ENCODE data around the gene CPSF4L. TPM values are rescaled to one million over a fixed set of nuclear protein-coding genes. Genes with fewer than 3 reads are reported as not detected.
"Not testable (repeated sequence)": the region's sequence is repeated elsewhere in the genome, so short reads cannot be mapped to it uniquely, and the experiment has no call there.

CPSF4L gene, protein sequence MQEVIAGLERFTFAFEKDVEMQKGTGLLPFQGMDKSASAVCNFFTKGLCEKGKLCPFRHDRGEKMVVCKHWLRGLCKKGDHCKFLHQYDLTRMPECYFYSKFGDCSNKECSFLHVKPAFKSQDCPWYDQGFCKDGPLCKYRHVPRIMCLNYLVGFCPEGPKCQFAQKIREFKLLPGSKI
- not detected for polyA plus RNA-seq (2013, experiment 1 of 2)
- not detected for polyA plus RNA-seq (2013, experiment 2 of 2)

DNA sequence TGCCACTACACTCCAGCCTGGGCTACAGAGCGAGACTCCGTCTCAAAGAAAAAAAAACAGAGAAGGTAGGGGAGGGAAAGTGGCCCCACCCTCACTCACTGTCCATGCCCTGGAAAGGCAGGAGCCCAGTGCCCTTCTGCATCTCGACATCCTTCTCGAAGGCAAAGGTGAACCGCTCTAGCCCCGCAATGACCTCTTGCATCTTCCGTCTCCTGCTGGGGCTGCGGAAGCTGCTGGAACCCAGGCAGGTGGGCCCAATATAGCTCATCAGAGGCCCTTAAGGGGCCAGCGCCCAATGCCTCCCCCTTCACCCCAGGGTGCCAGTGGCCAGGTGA, at the start of gene CPSF4L:
Gene CPSF4L (minus strand): TSS at position 264 of the 335 bp plus-strand sequence. CDS start 62 bp downstream, at position 202.
- Histone ChIP-seq H3K9me3 (ENCODE audit: control insufficient read depth, low read length) (no peaks in the 10 kb centered on the region), H2BK120ac (ENCODE audit: low read depth, low read length) (no peak within 1 kb of the TSS), H3K4me1 (ENCODE audit: control insufficient read depth, insufficient read depth, low read depth, low read length) (peaks cover 14% of the 10 kb centered on the region), H4K8ac (ENCODE audit: low read length) (peak within 1 kb of the TSS; percentile 51), H2BK15ac (ENCODE audit: low read depth, poor library complexity, severe bottlenecking) (no peak within 1 kb of the TSS), H2AK5ac (ENCODE audit: low read length, severe bottlenecking) (no peak within 1 kb of the TSS), H4K91ac (ENCODE audit: low read length) (no peak within 1 kb of the TSS), H3K27ac (ENCODE audit: low read length, poor library complexity, severe bottlenecking) (no peak within 1 kb of the TSS), H3K36me3 (ENCODE audit: control insufficient read depth in 1 of 2, insufficient read depth in 2 of 2, low read depth in 1 of 2, low read length in 2 of 2) (no peaks in the 10 kb centered on the region), H3K9ac (ENCODE audit: low read length) (no peak within 1 kb of the TSS), H3K18ac (ENCODE audit: low read depth in 1 of 2, low read length in 2 of 2) (no peak within 1 kb of the TSS), H3K79me1 (replicated peaks; ENCODE audit: low read length, poor library complexity, severe bottlenecking) (no peaks in the 10 kb centered on the region), H2BK5ac (ENCODE audit: low read depth, low read length, poor library complexity, severe bottlenecking) (no peak within 1 kb of the TSS), H3K27me3 (ENCODE audit: control insufficient read depth in 1 of 2, insufficient read depth in 1 of 2, low read length in 2 of 2) (peaks cover 0 to 9% of the 10 kb centered on the region in 2 experiments), H2AFZ (ENCODE audit: low read depth, low read length) (no peak within 1 kb of the TSS), H2BK12ac (ENCODE audit: low read length in 2 of 2) (peak within 1 kb of the TSS in 1 of 2 experiments; percentile 15), H3K14ac (ENCODE audit: low read length in 2 of 2) (no peak within 1 kb of the TSS), H3K4ac (ENCODE audit: low read depth in 1 of 2, low read length in 2 of 2) (no peak within 1 kb of the TSS), H3K4me3 (ENCODE audit: insufficient read depth in 1 of 2, low read depth in 1 of 2, low read length in 2 of 2) (no peak within 1 kb of the TSS), H3K4me2 (ENCODE audit: low read length, poor library complexity, severe bottlenecking) (no peak within 1 kb of the TSS), H3K23ac (ENCODE audit: low read length in 2 of 2) (no peak within 1 kb of the TSS)
- 94% methylated on average over 9 of the region's 9 CpGs for WGBS
- DNase-seq, result no peak

DNA sequence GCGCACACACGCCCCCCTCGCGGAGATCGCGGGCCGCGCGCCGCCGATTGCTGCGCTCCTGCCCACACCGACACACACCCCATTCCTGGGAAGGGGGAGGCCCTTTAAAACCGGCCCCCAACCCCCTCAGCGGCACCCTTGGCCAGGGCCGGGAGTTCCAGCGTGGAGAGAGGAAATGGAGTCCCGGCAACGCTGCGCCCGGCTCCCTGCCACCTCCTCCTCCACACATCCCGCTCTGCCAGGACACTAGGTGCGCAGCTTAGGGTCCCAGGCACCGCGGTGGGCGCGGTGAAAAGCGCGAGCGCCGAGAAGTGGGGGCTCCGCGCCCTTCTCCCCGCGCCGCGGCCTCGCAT, 49.7 kb upstream of the CPSF4L start:
- Histone ChIP-seq H3K4me3 (ENCODE audit: insufficient read depth in 1 of 2, low read depth in 1 of 2, low read length in 2 of 2) (peak overlapping the region; percentile 71 to 95), H3K4ac (ENCODE audit: low read depth in 1 of 2, low read length in 2 of 2) (peak overlapping the region; percentile 19 to 93), H2BK5ac (ENCODE audit: low read depth, low read length, poor library complexity, severe bottlenecking) (no peak overlapping the region), H3K9ac (ENCODE audit: low read length) (peak overlapping the region; percentile 96), H4K91ac (ENCODE audit: low read length) (no peak overlapping the region), H3K9me3 (ENCODE audit: control insufficient read depth, low read length) (no peaks in the 10 kb centered on the region), H3K4me2 (ENCODE audit: low read length, poor library complexity, severe bottlenecking) (peak overlapping the region; percentile 89), H2AFZ (ENCODE audit: low read depth, low read length) (peak overlapping the region; percentile 72), H3K4me1 (ENCODE audit: control insufficient read depth, insufficient read depth, low read depth, low read length) (peaks cover 26% of the 10 kb centered on the region), H3K14ac (ENCODE audit: low read length in 2 of 2) (peak overlapping the region in 1 of 2 experiments; percentile 57), H3K79me1 (replicated peaks; ENCODE audit: low read length, poor library complexity, severe bottlenecking) (no peaks in the 10 kb centered on the region), H3K27me3 (ENCODE audit: control insufficient read depth in 1 of 2, insufficient read depth in 1 of 2, low read length in 2 of 2) (no peaks in the 10 kb centered on the region), H2AK5ac (ENCODE audit: low read length, severe bottlenecking) (no peak overlapping the region), H3K36me3 (ENCODE audit: control insufficient read depth in 1 of 2, insufficient read depth in 2 of 2, low read depth in 1 of 2, low read length in 2 of 2) (peaks cover 6 to 8% of the 10 kb centered on the region in 2 experiments), H2BK120ac (ENCODE audit: low read depth, low read length) (no peak overlapping the region), H3K23ac (ENCODE audit: low read length in 2 of 2) (peak overlapping the region in 1 of 2 experiments; percentile 96), H4K8ac (ENCODE audit: low read length) (no peak overlapping the region), H3K27ac (ENCODE audit: low read length, poor library complexity, severe bottlenecking) (peak overlapping the region; percentile 68), H2BK12ac (ENCODE audit: low read length in 2 of 2) (peak overlapping the region in 1 of 2 experiments; percentile 59), H2BK15ac (ENCODE audit: low read depth, poor library complexity, severe bottlenecking) (peak overlapping the region; percentile 44), H3K18ac (ENCODE audit: low read depth in 1 of 2, low read length in 2 of 2) (peak overlapping the region; percentile 69 to 97)
- no peak for DNase-seq
- under 1% methylated on average over 36 of the region's 38 CpGs for WGBS

DNA sequence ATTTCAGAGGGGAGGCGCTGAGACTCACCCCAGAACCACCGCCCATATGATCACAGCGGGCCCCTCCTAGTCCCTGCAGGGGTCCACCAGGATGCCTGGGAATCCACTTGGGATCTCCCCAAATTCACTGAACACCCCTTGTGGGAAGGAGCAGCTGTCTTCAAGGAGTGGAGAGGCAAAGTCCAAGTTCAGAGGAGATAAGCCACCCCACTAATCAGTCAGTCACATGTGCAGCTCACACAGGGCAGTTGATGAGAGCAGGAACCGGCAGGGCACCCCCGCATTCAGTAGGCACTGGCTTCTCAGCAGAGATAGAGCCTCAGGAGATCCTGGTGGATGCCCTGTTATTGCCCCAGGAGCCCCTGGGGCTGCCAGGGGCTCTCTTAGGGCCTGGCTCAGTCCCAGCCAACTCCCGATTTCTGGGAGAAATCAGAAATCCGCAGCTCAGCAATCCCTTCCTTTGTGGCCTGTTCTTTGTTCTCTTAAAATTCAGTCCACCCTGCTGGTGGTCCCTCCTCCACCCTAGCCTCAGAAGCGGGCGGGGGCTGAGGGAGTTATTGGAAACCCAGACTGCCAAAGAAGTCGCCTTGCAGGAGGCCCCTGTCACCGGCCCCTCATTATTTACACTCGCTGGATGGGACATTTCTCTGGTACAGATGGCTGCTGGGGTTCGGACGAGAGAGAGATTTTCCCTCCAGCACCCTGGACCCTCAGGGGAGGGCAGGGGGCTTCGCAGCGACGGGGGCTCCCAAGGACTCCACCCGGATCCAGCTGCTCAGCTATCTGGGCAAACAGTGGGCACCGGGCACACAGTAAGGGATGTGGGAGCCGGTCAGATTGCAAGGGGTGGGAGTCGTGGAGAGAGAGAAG, 48.3 kb upstream of the CPSF4L start:
- H2BK120ac ChIP-seq (ENCODE audit: low read depth, low read length), result peak overlapping the region; percentile 83
- peak overlapping the region; percentile 97 to 98 for H3K4ac ChIP-seq (ENCODE audit: low read depth in 1 of 2, low read length in 2 of 2)
- H3K4me2 ChIP-seq (ENCODE audit: low read length, poor library complexity, severe bottlenecking), result peak overlapping the region; percentile 96
- peak overlapping the region; percentile 94 for H4K91ac ChIP-seq (ENCODE audit: low read length)
- H4K8ac ChIP-seq (ENCODE audit: low read length), result peak overlapping the region; percentile 96
- peaks cover 39% of the 10 kb centered on the region for H3K4me1 ChIP-seq (ENCODE audit: control insufficient read depth, insufficient read depth, low read depth, low read length)
- WGBS, result 5% methylated on average over 18 of the region's 21 CpGs
- H3K18ac ChIP-seq (ENCODE audit: low read depth in 1 of 2, low read length in 2 of 2), result peak overlapping the region; percentile 98 to 99
- no peaks in the 10 kb centered on the region for H3K9me3 ChIP-seq (ENCODE audit: control insufficient read depth, low read length)
- peak overlapping the region; percentile 47 to 95 for H3K14ac ChIP-seq (ENCODE audit: low read length in 2 of 2)
- H2AK5ac ChIP-seq (ENCODE audit: low read length, severe bottlenecking), result peak overlapping the region; percentile 87
- peak overlapping the region; percentile 97 for H3K27ac ChIP-seq (ENCODE audit: low read length, poor library complexity, severe bottlenecking)
- no peaks in the 10 kb centered on the region for H3K27me3 ChIP-seq (ENCODE audit: control insufficient read depth in 1 of 2, insufficient read depth in 1 of 2, low read length in 2 of 2)
- peaks cover 6 to 8% of the 10 kb centered on the region in 2 experiments for H3K36me3 ChIP-seq (ENCODE audit: control insufficient read depth in 1 of 2, insufficient read depth in 2 of 2, low read depth in 1 of 2, low read length in 2 of 2)
- H2BK15ac ChIP-seq (ENCODE audit: low read depth, poor library complexity, severe bottlenecking), result peak overlapping the region; percentile 100
- peak overlapping the region; percentile 96 for H3K9ac ChIP-seq (ENCODE audit: low read length)
- H2AFZ ChIP-seq (ENCODE audit: low read depth, low read length), result no peak overlapping the region
- H3K4me3 ChIP-seq (ENCODE audit: insufficient read depth in 1 of 2, low read depth in 1 of 2, low read length in 2 of 2), result peak overlapping the region; percentile 71 to 95
- peak overlapping the region; percentile 95 for H2BK5ac ChIP-seq (ENCODE audit: low read depth, low read length, poor library complexity, severe bottlenecking)
- no peaks in the 10 kb centered on the region for H3K79me1 ChIP-seq (replicated peaks; ENCODE audit: low read length, poor library complexity, severe bottlenecking)
- peak overlapping the region; percentile 79 to 98 for H2BK12ac ChIP-seq (ENCODE audit: low read length in 2 of 2)
- peak overlapping the region; percentile 54 to 84 for H3K23ac ChIP-seq (ENCODE audit: low read length in 2 of 2)
- DNase-seq, result peak; percentile 44

DNA sequence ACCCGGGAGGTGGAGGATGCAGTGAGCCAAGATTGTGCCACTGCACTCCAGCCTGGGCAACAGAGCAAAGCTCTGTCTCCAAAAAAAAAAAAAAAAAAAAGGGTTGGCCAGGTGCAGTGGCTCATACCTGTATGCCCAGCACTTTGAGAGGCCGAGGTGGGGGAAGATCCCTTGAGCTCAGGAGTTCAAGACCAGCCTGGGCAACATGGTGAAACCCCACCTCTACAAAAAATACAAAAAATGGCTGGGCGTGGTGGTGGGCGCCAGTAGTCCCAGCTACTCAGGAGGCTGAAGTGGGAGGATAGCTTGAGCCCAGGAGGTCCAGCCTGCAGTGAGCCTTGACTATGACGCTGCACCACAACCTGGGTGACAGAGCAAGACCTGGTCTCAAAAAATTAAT, 47.3 kb upstream of the CPSF4L start:
- H2BK15ac ChIP-seq (ENCODE audit: low read depth, poor library complexity, severe bottlenecking); H2BK5ac ChIP-seq (ENCODE audit: low read depth, low read length, poor library complexity, severe bottlenecking); H3K18ac ChIP-seq (ENCODE audit: low read depth in 1 of 2, low read length in 2 of 2); H3K23ac ChIP-seq (ENCODE audit: low read length in 2 of 2); H4K8ac ChIP-seq (ENCODE audit: low read length); H2BK120ac ChIP-seq (ENCODE audit: low read depth, low read length); H3K79me1 ChIP-seq (replicated peaks; ENCODE audit: low read length, poor library complexity, severe bottlenecking); DNase-seq; H2AK5ac ChIP-seq (ENCODE audit: low read length, severe bottlenecking); H3K27me3 ChIP-seq (ENCODE audit: control insufficient read depth in 1 of 2, insufficient read depth in 1 of 2, low read length in 2 of 2); H3K14ac ChIP-seq (ENCODE audit: low read length in 2 of 2); H3K27ac ChIP-seq (ENCODE audit: low read length, poor library complexity, severe bottlenecking); H3K9me3 ChIP-seq (ENCODE audit: control insufficient read depth, low read length); H2BK12ac ChIP-seq (ENCODE audit: low read length in 2 of 2); H4K91ac ChIP-seq (ENCODE audit: low read length); H2AFZ ChIP-seq (ENCODE audit: low read depth, low read length); H3K36me3 ChIP-seq (ENCODE audit: control insufficient read depth in 1 of 2, insufficient read depth in 2 of 2, low read depth in 1 of 2, low read length in 2 of 2): not testable (repeated sequence)
- peak overlapping the region in 1 of 2 experiments; percentile 95 for H3K4me3 ChIP-seq (ENCODE audit: insufficient read depth in 1 of 2, low read depth in 1 of 2, low read length in 2 of 2)
- peak overlapping the region in 1 of 2 experiments; percentile 17 for H3K4ac ChIP-seq (ENCODE audit: low read depth in 1 of 2, low read length in 2 of 2)
- WGBS, result 69% methylated on average over 3 of the region's 5 CpGs
- peak overlapping the region; percentile 96 for H3K4me2 ChIP-seq (ENCODE audit: low read length, poor library complexity, severe bottlenecking)
- H3K4me1 ChIP-seq (ENCODE audit: control insufficient read depth, insufficient read depth, low read depth, low read length), result peaks cover 47% of the 10 kb centered on the region
- H3K9ac ChIP-seq (ENCODE audit: low read length), result peak overlapping the region; percentile 96

All from mesenchymal stem cell (in vitro differentiated cells and primary cell).